SK-N-MC (cell line): ENCODE results near the gene AP3D1.
"Not testable (repeated sequence)": the region's sequence is repeated elsewhere in the genome, so short reads cannot be mapped to it uniquely, and the experiment has no call there.

Experiments used
- DNase-seq: peaks from one replicate; pipeline ENCODE4 v3.0.0-alpha.2; 2011; ENCODE audit warnings: low read depth, low spot score
- H3K27ac ChIP-seq: fragments of 200-600 bp; sonication (generic); 2 replicates; pipeline ENCODE4 v1.5.1; 2016; ENCODE audit warnings: mixed run types
- H3K36me3 ChIP-seq: fragments of 200-600 bp; sonication (generic); 2 replicates; pipeline ENCODE4 v1.6.1; 2017; ENCODE audit warnings: antibody characterized with exemption, low read length, mixed read lengths; ENCODE audit not compliant: insufficient read depth
- H3K4me3 ChIP-seq: fragments of 200-600 bp; sonication (generic); 2 replicates; pipeline ENCODE4 v1.5.1; 2016
- H3K9ac ChIP-seq: fragments of 200-600 bp; sonication (generic); 2 replicates; pipeline ENCODE4 v1.8.0; 2017; ENCODE audit warnings: mixed run types, mixed read lengths; ENCODE audit not compliant: insufficient read length
- H3K9me3 ChIP-seq: fragments of 200-600 bp; sonication (generic); 2 replicates; pipeline ENCODE4 v1.6.1; 2017; ENCODE audit warnings: low read depth, mild to moderate bottlenecking, antibody characterized with exemption, low read length, moderate library complexity, mixed read lengths
- EZH2 ChIP-seq: fragments of 200-600 bp; sonication (generic); IDR thresholded peaks from one replicate; pipeline ENCODE4 v1.6.1; 2017; ENCODE audit warnings: antibody characterized with exemption
- FOXP2 ChIP-seq: optimal IDR thresholded peaks from 2 replicates; pipeline ENCODE3; 2011; ENCODE audit warnings: mild to moderate bottlenecking, moderate library complexity; ENCODE audit not compliant: insufficient read depth; ENCODE audit errors: extremely low read length, control extremely low read depth
- POLR2AphosphoS5 ChIP-seq: IDR thresholded peaks from 2 replicates; pipeline ENCODE4 v1.6.1; 2012; ENCODE audit warnings: mild to moderate bottlenecking, low read depth, low read length, borderline replicate concordance

The AP3D1 gene

DNA sequence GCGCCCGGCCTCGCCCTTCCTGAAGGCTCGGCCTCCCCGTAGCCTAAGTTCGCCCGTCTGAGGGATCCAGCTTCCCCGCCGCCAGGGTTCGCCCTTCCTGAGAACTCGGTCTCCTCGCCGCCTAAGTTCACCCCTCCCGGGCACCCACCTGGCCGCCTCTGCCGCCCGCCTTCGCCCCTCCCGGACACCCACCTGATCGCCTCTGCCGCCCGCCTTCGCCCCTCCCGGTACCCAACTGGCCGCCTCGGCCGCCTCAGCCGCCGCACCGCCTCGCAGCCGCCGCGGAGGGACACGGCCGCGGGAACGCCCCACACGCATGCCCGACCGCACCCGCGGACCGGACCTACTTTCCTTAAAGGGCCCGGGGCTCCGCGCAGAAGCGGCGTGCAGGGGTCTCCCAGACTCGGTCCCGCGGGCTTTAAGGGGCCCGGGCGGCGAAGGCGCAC lies 55.3 kb downstream of the AP3D1 start, which contains the start of gene MOB3A:
Gene MOB3A, minus strand, starts transcription at position 293 of the 446 bp plus-strand sequence. CDS start 17,766 bp downstream, outside the sequence.
- TF ChIP-seq FOXP2 (peak; percentile 50), EZH2 (no peak), POLR2AphosphoS5 (peak; percentile 62; the same call in 1 of the 2 replicates)
- Histone ChIP-seq H3K9me3 (no peaks in the 10 kb centered on the region), H3K27ac (peak within 1 kb of the TSS; percentile 83), H3K36me3 (peaks cover 5% of the 10 kb centered on the region; the same call in 1 of the 2 replicates), H3K4me3 (peak within 1 kb of the TSS; percentile 96), H3K9ac (peak within 1 kb of the TSS; percentile 86)
- peak; percentile 34 for DNase-seq

DNA sequence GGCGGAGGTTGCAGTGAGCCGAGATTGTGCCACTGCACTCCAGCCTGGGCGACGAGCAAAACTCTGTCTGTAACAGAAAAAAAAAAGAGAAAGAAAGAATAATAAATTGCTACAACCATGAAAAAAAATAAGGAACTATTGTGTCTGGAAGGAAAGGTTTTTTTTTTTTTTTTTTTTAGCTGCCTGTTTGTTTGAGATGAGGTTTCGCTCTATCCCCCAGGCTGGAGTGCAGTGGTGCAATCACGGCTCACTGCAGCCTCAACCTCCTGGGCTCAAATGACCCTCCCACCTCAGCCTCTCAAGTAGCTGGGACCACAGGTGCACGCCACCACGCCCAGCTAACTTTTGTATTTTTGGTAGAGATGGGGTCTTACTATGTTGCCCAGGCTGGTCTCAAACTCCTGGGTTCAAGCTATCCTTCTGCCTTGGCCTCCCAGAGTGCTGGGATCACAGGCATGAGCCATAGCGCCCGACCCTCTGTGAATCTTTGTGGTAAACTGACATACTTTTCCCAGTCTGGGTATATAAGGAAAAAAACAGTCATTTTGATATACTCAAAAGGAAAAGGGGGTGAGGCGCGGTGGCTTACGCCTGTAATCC lies 59.3 kb downstream of the AP3D1 start:
- not testable (repeated sequence) for DNase-seq, H3K9me3 ChIP-seq, H3K36me3 ChIP-seq, H3K27ac ChIP-seq, H3K4me3 ChIP-seq, H3K9ac ChIP-seq

DNA sequence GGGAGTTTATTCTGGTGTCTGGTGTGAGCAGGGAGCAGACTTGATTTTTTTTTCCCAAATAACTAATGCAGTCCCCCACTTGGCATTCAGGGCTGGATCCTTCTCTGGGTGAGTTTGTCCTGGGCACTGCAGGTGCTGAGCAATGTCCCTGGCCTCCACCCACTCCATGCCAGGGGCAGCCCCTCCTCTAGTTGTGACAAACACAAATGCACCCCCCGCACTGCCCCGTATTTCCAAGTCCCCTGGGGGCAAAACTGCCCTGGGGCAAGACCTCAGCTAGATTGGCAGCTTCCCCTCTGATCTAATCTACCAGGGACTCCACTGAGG lies 61.7 kb downstream of the AP3D1 start:
- Histone ChIP-seq H3K9me3 (no peaks in the 10 kb centered on the region), H3K4me3 (no peak overlapping the region), H3K27ac (no peak overlapping the region), H3K36me3 (peaks cover 4% of the 10 kb centered on the region; the same call in 1 of the 2 replicates), H3K9ac (no peak overlapping the region)
- TF ChIP-seq FOXP2, result no peak
- TF ChIP-seq POLR2AphosphoS5, result no peak
- TF ChIP-seq EZH2, result no peak
- DNase-seq, result no peak

DNA sequence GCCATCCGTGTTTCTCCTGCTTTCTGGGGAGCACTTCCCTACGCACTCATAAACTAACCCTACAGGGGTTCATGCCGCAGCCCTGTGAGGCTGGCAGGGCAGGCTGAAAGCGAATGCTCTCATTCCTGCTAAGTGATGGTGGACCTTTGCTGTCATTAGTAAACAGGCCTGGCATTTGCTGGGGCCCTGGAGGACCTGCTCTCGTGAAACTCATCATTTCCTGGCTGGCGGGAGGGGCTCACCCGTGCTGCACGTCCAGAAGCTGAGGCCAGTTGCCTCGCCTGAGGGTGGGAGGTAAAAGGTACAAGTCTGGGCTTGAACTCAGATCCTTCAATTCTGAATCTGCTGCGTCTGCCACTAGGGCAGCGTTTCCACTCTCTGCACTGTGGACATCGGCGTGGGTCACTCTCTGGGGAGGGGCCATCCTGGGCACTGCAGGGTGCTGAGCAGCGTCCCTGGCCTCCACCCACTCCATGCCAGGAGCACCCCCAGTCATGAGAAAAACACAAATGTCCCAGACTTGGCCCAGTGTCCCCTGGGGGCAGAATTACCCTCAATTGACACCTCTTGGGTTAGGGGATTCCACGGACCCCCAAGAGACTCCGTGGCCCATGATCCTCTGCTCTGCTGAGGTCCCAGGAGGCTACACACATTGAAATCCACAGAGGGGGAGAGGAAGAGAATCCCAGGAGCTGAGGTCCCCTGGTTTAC lies 62.2 kb downstream of the AP3D1 start:
- Histone ChIP-seq H3K9ac (no peak overlapping the region), H3K4me3 (no peak overlapping the region), H3K27ac (0 out of 2 replicates have a peak overlapping the region, but pooled peaks have one; percentile 40), H3K9me3 (no peaks in the 10 kb centered on the region), H3K36me3 (peaks cover 4% of the 10 kb centered on the region; the same call in 1 of the 2 replicates)
- TF ChIP-seq FOXP2, result no peak
- no peak for TF ChIP-seq POLR2AphosphoS5
- TF ChIP-seq EZH2, result no peak
- no peak for DNase-seq

DNA sequence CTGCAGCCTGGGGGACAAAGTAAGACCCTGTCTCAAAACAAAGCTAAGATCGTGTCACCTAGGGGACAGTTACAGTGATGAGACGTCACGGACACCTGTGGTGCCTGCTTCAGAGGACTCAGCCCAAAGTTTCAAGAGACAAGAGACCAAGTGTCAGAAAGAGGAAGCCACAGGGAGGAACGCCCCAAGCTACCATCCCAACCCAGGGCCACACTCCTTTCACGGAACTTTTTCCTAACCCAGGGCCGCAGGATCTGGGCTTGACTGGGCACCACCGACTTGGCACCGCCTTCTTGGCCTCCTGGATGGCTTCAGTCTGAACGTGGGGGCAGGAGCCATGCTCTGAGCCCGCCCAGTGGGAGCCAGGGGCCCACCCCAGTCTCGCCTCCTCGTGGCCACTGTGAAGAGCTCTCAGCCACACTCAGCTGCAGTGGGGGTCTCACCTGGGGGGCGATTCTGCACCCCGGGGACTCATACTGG lies 63.7 kb downstream of the AP3D1 start:
- no peak overlapping the region for H3K4me3 ChIP-seq
- TF ChIP-seq POLR2AphosphoS5 (no peak), EZH2 (no peak), FOXP2 (no peak)
- H3K9ac ChIP-seq, result no peak overlapping the region
- H3K27ac ChIP-seq, result no peak overlapping the region
- no peak for DNase-seq
- no peaks in the 10 kb centered on the region for H3K36me3 ChIP-seq
- H3K9me3 ChIP-seq, result no peaks in the 10 kb centered on the region

DNA sequence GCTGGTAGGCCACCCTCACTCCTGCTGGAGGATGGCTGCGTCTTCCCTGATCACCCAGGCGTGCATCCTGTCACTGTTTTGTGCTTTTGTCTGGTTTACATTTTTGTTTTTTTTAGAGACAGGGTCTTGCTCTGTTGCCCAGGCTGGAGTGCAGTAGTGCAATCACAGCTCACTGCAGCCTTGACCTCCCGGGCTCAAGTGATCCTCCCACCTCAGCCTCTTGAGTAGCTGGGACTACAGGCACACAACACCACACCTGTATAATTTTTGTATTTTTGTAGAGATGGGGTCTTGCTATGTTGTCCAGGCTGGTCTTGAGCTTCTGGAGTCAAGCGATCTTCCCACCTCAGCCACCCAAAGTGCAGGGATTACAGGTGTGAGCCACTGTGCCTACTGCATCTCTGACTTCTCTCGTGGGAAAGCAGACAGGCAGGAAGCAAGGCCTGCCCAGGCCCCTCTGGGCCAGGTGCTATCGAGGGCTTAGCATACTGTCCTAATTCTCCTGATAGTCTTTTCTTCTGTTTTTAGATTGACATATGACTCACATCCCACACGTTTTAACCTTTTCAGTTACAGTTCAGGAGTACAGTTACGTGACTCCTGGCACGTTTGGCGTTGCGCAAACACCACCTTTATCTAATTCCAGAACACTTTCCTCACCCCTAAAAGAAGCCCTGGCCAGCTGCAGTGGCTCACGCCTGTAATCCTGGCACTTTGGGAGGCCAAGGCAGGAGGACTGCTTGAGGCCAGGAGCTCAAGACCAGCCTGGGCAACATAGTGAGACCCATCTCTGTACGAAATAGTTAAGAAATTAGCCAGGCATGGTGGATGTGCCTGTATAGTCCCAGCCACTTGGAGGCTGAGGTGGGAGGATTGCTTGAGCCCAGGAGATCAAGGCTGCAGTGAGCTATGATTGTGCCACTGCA lies 64.4 kb downstream of the AP3D1 start:
- not testable (repeated sequence) for DNase-seq, H3K36me3 ChIP-seq, H3K9ac ChIP-seq, H3K4me3 ChIP-seq, H3K9me3 ChIP-seq, H3K27ac ChIP-seq

DNA sequence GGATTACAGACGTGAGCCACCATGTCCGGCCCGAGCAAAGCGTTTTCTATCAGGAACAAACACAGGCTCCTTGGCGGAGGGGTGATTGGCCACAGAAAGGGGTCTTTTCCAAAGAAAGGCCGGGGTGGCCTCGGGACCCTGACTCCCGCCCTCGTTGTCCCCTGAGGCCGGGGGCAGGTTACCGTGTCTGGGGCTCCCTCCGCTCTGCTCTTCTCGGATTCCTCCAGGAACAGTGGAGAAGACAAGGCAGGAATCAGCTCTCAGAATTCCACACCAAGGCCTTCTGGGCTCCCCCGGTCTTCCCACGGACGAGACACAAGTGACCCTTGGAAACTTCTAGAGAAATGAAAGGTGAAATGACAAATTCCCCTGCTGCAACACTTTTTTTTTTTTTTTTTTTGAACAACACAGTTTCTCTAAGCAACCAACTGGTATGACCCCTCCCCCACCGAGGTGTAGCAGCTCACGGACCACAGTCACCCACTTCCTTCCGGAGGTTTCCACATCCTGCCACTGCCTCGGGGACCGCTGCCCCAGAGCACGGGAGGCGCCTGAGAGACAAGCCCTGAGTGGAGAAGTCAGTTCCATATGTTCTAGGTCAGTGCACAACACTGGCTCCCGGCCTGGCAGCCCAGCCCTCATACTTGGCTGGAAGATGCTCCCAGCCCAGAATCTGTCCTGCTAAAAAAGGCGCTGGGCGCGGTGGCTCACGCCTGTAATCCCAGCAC lies 66.2 kb downstream of the AP3D1 start:
- Histone ChIP-seq H3K36me3 (no peaks in the 10 kb centered on the region), H3K4me3 (no peak overlapping the region), H3K9me3 (no peaks in the 10 kb centered on the region), H3K9ac (no peak overlapping the region), H3K27ac (no peak overlapping the region)
- TF ChIP-seq EZH2 (no peak), POLR2AphosphoS5 (no peak), FOXP2 (no peak)
- DNase-seq, result no peak

DNA sequence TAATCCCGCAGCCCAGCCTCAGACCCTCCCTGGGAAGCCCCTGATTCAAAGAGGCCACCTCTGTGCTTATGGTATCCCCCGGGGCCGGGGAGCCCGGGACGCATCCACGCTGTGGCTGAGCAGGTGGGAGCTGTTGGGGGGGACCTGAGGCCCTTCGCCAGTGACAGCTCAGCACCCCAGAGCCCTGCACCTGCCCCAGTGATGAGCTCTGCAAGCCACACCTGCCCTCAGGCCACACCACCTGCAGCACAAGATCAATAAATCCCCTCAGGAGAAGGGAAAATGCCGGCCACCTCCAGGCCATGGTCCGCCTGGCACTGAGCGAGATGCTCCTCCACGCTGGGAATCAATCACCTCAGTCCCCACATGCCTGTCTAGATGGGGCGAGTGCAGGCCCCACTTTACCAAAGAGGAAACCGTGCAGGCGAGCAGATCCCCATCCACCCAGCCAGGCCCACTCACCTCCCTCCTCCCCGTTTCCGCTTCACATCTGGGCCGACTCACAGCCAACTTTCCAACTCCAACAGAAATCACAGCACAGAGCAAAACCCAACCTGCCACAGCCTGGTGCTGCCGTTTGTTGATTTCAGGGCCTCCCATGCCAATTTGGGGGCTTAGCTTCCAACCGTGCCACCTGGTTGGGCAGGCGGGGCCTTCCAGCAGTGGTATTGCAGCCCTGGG lies 68.1 kb downstream of the AP3D1 start:
- no peak for DNase-seq
- Histone ChIP-seq H3K9me3 (no peaks in the 10 kb centered on the region), H3K9ac (no peak overlapping the region), H3K4me3 (no peak overlapping the region), H3K27ac (no peak overlapping the region), H3K36me3 (no peaks in the 10 kb centered on the region)
- TF ChIP-seq POLR2AphosphoS5 (no peak), FOXP2 (no peak), EZH2 (no peak)
